ENCODE measurements around the gene MINDY3.

DNA sequence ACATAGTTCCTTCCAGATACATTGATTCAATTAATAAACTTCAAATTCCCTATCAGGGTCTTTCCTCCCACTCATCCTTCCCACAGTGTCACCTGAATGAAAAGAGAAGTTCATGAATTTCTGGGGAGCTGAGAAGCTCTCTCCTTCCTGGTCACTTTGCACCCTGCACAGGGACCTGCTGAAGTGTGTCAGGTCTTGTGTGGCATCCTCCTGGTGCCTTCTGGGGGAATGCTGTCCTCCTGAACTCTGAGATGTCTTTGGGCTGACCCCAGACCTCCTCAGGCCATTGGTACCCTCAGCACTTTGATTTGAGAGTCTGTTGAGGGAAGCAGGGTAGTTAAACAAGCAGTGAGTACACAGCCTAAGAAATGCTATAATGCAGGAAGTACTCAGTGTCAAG is 101.0 kb downstream of the MINDY3 start:
- TF ChIP-seq, protein P1, sequence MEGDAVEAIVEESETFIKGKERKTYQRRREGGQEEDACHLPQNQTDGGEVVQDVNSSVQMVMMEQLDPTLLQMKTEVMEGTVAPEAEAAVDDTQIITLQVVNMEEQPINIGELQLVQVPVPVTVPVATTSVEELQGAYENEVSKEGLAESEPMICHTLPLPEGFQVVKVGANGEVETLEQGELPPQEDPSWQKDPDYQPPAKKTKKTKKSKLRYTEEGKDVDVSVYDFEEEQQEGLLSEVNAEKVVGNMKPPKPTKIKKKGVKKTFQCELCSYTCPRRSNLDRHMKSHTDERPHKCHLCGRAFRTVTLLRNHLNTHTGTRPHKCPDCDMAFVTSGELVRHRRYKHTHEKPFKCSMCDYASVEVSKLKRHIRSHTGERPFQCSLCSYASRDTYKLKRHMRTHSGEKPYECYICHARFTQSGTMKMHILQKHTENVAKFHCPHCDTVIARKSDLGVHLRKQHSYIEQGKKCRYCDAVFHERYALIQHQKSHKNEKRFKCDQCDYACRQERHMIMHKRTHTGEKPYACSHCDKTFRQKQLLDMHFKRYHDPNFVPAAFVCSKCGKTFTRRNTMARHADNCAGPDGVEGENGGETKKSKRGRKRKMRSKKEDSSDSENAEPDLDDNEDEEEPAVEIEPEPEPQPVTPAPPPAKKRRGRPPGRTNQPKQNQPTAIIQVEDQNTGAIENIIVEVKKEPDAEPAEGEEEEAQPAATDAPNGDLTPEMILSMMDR (IDR thresholded peaks at IDR 0.05), result no peak
- no peak for TF ChIP-seq POLR2A (IDR thresholded peaks at IDR 0.05)
- TF ChIP-seq EP300 (IDR thresholded peaks at IDR 0.05), result no peak
- TF ChIP-seq POLR2AphosphoS5 (IDR thresholded peaks at IDR 0.05), result no peak
